NT2/D1 (cell line): ENCODE data around the gene TNFRSF8.

ENCODE experiments used
- SUZ12 ChIP-seq: IDR thresholded peaks from 2 replicates; pipeline ENCODE4 v1.6.1; 2011; ENCODE audit not compliant: insufficient read length, insufficient read depth; ENCODE audit errors: extremely low read depth
- YY1 ChIP-seq: IDR thresholded peaks from 2 replicates; pipeline ENCODE4 v1.6.1; 2011; ENCODE audit not compliant: insufficient read length, insufficient read depth
- ZNF274 ChIP-seq: IDR thresholded peaks from 2 replicates; pipeline ENCODE4 v1.6.1; 2011; ENCODE audit warnings: mild to moderate bottlenecking, low read depth, low read length

GRCh38 chr1:12157366-12158231 is 94.5 kb downstream of the TNFRSF8 start:
- TF ChIP-seq YY1 (no peak), SUZ12 (no peak), ZNF274 (no peak)
